GM12874 (cell line): ENCODE data around the gene DAZAP2.

ENCODE experiments used
- TF ChIP-seq, protein P1 (sequence below): IDR thresholded peaks from 2 replicates; pipeline ENCODE4 v1.5.1; 2011; ENCODE audit warnings: low read depth, mild to moderate bottlenecking, control low read depth, low read length, moderate library complexity; ENCODE audit not compliant: insufficient read depth

DAZAP2 gene

GRCh38 chr12:51197736-51198567 is 40.7 kb upstream of the DAZAP2 start:
- TF ChIP-seq, protein P1, sequence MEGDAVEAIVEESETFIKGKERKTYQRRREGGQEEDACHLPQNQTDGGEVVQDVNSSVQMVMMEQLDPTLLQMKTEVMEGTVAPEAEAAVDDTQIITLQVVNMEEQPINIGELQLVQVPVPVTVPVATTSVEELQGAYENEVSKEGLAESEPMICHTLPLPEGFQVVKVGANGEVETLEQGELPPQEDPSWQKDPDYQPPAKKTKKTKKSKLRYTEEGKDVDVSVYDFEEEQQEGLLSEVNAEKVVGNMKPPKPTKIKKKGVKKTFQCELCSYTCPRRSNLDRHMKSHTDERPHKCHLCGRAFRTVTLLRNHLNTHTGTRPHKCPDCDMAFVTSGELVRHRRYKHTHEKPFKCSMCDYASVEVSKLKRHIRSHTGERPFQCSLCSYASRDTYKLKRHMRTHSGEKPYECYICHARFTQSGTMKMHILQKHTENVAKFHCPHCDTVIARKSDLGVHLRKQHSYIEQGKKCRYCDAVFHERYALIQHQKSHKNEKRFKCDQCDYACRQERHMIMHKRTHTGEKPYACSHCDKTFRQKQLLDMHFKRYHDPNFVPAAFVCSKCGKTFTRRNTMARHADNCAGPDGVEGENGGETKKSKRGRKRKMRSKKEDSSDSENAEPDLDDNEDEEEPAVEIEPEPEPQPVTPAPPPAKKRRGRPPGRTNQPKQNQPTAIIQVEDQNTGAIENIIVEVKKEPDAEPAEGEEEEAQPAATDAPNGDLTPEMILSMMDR: no peak

- TF ChIP-seq, protein P1: no peak
Measured at GRCh38 chr12:51198568-51199365, 39.9 kb upstream of the DAZAP2 start.

DNA sequence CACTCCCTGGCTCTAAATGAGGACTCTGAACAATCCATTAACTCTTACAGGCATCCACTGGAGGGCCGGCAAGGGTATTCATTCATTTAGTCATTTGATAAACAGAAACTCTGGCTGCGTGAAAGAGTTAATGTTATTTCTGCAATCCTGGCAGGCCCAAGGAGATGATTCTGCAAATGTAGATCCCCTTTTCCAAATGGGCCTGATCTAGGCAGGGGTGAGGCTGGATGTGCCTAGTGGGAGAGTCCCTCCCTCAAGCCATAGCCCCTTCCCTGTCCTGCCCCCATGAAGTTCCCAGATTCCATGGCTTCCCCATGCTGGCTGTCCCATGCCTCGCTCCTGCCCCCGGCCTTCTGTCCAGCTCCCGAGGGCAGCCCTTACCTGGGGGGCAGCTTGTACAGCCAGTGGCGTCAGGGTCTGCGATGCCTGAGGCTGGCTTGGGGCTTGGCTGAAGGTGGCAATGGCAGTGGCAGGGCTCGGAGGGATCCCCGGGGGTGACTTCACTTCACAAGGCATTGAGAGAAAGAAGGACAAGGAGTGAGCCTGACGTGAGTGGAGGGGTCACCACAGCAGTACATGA is 39.2 kb upstream of the DAZAP2 start:
- TF ChIP-seq, protein P1: no peak

DNA sequence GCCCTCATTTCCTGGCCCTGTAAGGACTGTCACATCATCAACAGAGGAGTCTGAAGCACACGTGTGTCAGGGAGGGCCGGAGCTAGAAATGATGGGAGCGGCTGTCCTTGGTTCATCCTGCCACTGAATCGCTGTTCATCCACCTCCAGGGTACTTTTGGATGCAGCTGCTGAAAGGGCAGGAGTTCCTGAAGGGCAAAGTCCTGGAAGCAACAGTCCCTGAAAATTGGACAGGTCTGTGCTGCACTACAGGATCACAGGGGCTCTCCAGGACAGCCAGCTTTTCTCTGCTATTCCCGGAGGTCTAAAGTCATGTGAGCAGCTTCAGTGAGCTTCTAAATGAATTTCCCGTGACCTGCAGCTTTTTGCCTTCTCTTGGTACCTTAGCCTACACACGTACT is 38.5 kb upstream of the DAZAP2 start:
- TF ChIP-seq, protein P1: no peak

DNA sequence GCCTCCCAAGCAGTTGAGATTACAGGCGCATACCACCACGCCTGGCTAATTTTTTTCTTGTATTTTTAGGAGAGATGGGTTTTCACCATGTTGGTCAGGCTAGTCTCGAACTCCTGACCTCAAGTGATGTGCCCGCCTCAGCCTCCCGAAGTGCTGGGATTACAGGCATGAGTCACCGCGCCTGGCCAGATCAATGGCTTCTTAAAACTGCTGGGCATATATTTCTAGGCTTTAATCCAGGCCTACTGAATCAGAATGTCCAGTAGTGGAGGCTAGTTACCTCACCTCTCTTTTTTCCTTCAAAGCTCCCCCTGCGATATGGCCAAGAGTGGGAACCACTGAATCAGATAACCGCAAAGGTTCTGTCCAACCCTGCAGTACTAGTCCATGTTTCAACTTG is 37.8 kb upstream of the DAZAP2 start:
- TF ChIP-seq, protein P1: no peak

DNA sequence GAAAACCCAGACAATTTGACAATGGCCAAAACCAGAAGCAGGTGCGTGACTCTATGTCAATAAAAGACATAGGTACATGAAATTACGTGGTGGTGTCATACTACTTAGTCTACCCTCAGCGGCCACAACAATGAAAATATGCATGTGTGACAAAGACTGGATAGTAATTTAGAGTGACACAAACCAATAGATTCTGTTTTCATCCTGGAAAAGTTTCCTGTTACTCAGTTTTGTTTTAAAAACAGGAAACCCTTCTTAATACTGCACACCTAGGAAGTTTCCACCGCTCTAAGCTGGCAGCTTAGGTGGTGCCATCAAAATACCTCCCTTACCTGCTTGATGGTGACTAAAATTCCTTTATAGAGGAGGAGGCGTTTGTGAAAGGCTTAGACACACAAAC is 35.9 kb upstream of the DAZAP2 start:
- TF ChIP-seq, protein P1: no peak

DNA sequence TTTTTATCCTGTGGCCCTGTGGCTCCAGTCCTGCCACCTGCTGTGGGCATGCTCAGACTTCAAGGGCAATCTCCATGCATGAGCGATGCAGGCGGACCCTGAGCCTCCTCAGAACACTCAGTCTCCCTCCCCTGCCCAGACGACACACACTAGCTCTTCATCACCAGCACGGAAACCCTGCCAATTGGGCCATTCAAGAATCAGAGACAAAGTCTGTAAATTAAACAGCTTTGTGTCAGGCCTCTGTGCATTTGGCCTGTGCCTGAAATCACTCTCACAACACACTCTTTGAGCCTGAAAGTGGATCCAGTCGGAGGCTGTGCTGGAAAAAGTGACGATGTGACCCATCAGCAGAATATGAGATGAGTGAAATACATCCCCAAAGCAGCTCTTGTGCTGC is 33.3 kb upstream of the DAZAP2 start:
- TF ChIP-seq, protein P1: no peak
